Chondrocyte (in vitro differentiated cells): ENCODE data around the gene GRID2. TPM values are rescaled to one million over a fixed set of nuclear protein-coding genes. Genes with fewer than 3 reads are reported as not detected.

Experiments
- DNase-seq: peaks from one replicate; pipeline ENCODE4 v3.0.0; 2021; ENCODE audit warnings: mixed read lengths, low spot score
- H3K27ac Mint-ChIP-seq: one replicate; pipeline ENCODE4 v1.8.0; 2021; ENCODE audit warnings: mild to moderate bottlenecking, moderate library complexity, mixed read lengths; ENCODE audit not compliant: unreplicated experiment
- H3K27me3 Mint-ChIP-seq: 2 replicates; pipeline ENCODE4 v1.8.0; 2021; ENCODE audit warnings: low read depth, mixed read lengths
- H3K36me3 Mint-ChIP-seq: 2 replicates; pipeline ENCODE4 v1.8.0; 2021; ENCODE audit warnings: low read depth, mixed read lengths
- H3K4me1 Mint-ChIP-seq: 2 replicates; pipeline ENCODE4 v1.8.0; 2021; ENCODE audit warnings: low read depth, mild to moderate bottlenecking, mixed read lengths
- H3K4me3 Mint-ChIP-seq: one replicate; pipeline ENCODE4 v1.8.0; 2021; ENCODE audit warnings: mild to moderate bottlenecking, moderate library complexity, mixed read lengths; ENCODE audit not compliant: unreplicated experiment
- H3K9me3 Mint-ChIP-seq: 2 replicates; pipeline ENCODE4 v1.8.0; 2021; ENCODE audit warnings: low read depth, mixed read lengths
- CTCF ChIP-seq: fragments of 200-600 bp; sonication (generic); IDR thresholded peaks from 2 replicates; pipeline ENCODE4 v1.5.0; 2021; ENCODE audit warnings: antibody characterized with exemption, mild to moderate bottlenecking, moderate library complexity
- total RNA-seq: library from RNA; stranded (reverse); gene quantifications from 3 replicates; pipeline ENCODE4 v1.2.1, GENCODE V29; 2021

Gene GRID2
- total RNA-seq, 1 donor from 2014 or later, result not detected

- no peak overlapping the region for H3K27ac Mint-ChIP-seq
- no peaks in the 10 kb centered on the region for H3K9me3 Mint-ChIP-seq
- DNase-seq, result no peak
- no peak for TF ChIP-seq CTCF
- H3K27me3 Mint-ChIP-seq, result peaks cover 39% of the 10 kb centered on the region
- no peaks in the 10 kb centered on the region for H3K36me3 Mint-ChIP-seq
- no peak overlapping the region for H3K4me3 Mint-ChIP-seq
- no peaks in the 10 kb centered on the region for H3K4me1 Mint-ChIP-seq
Measured at GRCh38 chr4:93770201-93770600, 1466.4 kb downstream of the GRID2 start.

- peaks cover 31% of the 10 kb centered on the region for H3K27me3 Mint-ChIP-seq
- no peak overlapping the region for H3K27ac Mint-ChIP-seq
- no peak for DNase-seq
- no peaks in the 10 kb centered on the region for H3K4me1 Mint-ChIP-seq
- H3K36me3 Mint-ChIP-seq, result no peaks in the 10 kb centered on the region
- no peak for TF ChIP-seq CTCF
- no peaks in the 10 kb centered on the region for H3K9me3 Mint-ChIP-seq
- no peak overlapping the region for H3K4me3 Mint-ChIP-seq
Measured at GRCh38 chr4:93771640-93772411, 1468.1 kb downstream of the GRID2 start.

GRCh38 chr4:93772858-93773257 lies 1469.1 kb downstream of the GRID2 start:
- no peak for DNase-seq
- Mint-ChIP-seq H3K27ac (no peak overlapping the region), H3K9me3 (no peaks in the 10 kb centered on the region), H3K4me1 (no peaks in the 10 kb centered on the region), H3K36me3 (no peaks in the 10 kb centered on the region), H3K4me3 (no peak overlapping the region), H3K27me3 (peaks cover 34% of the 10 kb centered on the region)
- no peak for TF ChIP-seq CTCF

GRCh38 chr4:93775551-93775950 lies 1471.8 kb downstream of the GRID2 start:
- no peak for DNase-seq
- Mint-ChIP-seq H3K9me3 (no peaks in the 10 kb centered on the region), H3K36me3 (no peaks in the 10 kb centered on the region), H3K27me3 (peaks cover 31% of the 10 kb centered on the region), H3K4me3 (no peak overlapping the region), H3K27ac (no peak overlapping the region), H3K4me1 (no peaks in the 10 kb centered on the region)
- no peak for TF ChIP-seq CTCF

- Mint-ChIP-seq H3K4me3 (no peak overlapping the region), H3K27ac (no peak overlapping the region), H3K27me3 (peaks cover 37% of the 10 kb centered on the region), H3K4me1 (no peaks in the 10 kb centered on the region), H3K9me3 (no peaks in the 10 kb centered on the region), H3K36me3 (no peaks in the 10 kb centered on the region)
- no peak for TF ChIP-seq CTCF
- no peak for DNase-seq
Measured at GRCh38 chr4:93776386-93777080, 1472.8 kb downstream of the GRID2 start.
